WERI-Rb-1 (cell line): ENCODE measurements around the gene ADGRF4.

Experiments used
- DNase-seq: peaks from one replicate; pipeline ENCODE4 v3.0.0-alpha.2; 2020
- H3K27ac ChIP-seq: fragments of 250-450 bp; sonication (Bioruptor Pico); 2 replicates; pipeline ENCODE4 v1.5.1; 2020; ENCODE audit warnings: mild to moderate bottlenecking, moderate library complexity
- H3K27me3 ChIP-seq: fragments of 250-450 bp; sonication (Bioruptor Pico); 2 replicates; pipeline ENCODE4 v1.5.1; 2021; ENCODE audit warnings: mild to moderate bottlenecking, low read depth, moderate library complexity; ENCODE audit not compliant: insufficient read depth, severe bottlenecking
- H3K36me3 ChIP-seq: fragments of 250-450 bp; sonication (Bioruptor Pico); 2 replicates; pipeline ENCODE4 v1.5.1; 2020; ENCODE audit warnings: mild to moderate bottlenecking, moderate library complexity
- H3K4me3 ChIP-seq: 2 replicates; pipeline ENCODE4 v1.5.1; 2011; ENCODE audit warnings: low read depth, mild to moderate bottlenecking, control low read depth, low read length
- H3K9me3 ChIP-seq: fragments of 250-450 bp; sonication (Bioruptor Pico); 2 replicates; pipeline ENCODE4 v1.5.1; 2021; ENCODE audit warnings: mild to moderate bottlenecking, moderate library complexity; ENCODE audit not compliant: severe bottlenecking
- TF ChIP-seq, protein P1 (sequence below): IDR thresholded peaks from 2 replicates; pipeline ENCODE4 v1.5.1; 2011; ENCODE audit warnings: low read depth, mild to moderate bottlenecking, control low read depth, inconsistent platforms, low read length

Gene ADGRF4

DNA sequence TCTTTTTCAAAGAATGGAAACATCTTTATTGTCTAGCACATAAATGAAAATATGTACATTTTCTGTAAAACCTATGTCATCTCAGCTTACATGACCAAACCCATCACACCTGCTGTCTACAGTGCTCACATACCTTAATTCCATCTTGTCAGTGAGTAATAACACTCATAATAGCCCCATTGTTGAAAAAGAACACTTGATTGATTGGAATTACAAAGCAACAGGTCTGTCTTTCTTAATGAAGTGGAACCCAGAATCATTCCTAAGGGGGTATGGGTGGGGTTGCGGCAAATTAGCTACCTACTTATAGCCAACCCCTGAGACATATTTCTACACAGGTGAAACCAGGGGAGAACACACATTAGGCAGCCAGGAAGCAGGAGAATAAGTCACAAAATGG is 20.2 kb downstream of the ADGRF4 start:
- H3K4me3 ChIP-seq: no peak overlapping the region
- no peak for DNase-seq
- no peak overlapping the region for H3K27ac ChIP-seq
- H3K9me3 ChIP-seq: peaks cover 5% of the 10 kb centered on the region
- H3K27me3 ChIP-seq: no peaks in the 10 kb centered on the region
- TF ChIP-seq, protein P1, sequence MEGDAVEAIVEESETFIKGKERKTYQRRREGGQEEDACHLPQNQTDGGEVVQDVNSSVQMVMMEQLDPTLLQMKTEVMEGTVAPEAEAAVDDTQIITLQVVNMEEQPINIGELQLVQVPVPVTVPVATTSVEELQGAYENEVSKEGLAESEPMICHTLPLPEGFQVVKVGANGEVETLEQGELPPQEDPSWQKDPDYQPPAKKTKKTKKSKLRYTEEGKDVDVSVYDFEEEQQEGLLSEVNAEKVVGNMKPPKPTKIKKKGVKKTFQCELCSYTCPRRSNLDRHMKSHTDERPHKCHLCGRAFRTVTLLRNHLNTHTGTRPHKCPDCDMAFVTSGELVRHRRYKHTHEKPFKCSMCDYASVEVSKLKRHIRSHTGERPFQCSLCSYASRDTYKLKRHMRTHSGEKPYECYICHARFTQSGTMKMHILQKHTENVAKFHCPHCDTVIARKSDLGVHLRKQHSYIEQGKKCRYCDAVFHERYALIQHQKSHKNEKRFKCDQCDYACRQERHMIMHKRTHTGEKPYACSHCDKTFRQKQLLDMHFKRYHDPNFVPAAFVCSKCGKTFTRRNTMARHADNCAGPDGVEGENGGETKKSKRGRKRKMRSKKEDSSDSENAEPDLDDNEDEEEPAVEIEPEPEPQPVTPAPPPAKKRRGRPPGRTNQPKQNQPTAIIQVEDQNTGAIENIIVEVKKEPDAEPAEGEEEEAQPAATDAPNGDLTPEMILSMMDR: no peak
- H3K36me3 ChIP-seq: no peaks in the 10 kb centered on the region

DNA sequence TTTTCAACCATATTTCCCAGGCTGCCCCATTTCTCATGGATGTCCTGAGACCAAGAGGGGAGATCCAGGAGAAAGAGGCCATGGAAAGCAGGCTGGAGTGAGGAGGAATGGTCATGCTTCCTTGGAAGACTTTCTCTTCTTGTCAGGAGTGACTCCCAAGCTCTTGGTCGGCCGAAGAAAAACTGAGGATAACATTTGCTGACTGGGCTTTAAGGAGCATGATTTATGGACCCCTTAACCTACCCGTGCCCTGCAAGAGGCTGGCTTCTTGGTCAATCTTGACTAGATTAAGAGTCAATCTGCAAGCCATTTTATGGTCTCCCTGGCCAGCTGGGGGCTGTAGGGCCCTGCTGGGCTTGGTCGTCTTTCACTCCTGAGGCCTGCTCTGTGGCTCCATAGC is 22.8 kb downstream of the ADGRF4 start:
- Histone ChIP-seq H3K36me3 (no peaks in the 10 kb centered on the region), H3K4me3 (no peak overlapping the region), H3K27me3 (no peaks in the 10 kb centered on the region), H3K9me3 (peaks cover 5% of the 10 kb centered on the region), H3K27ac (no peak overlapping the region)
- TF ChIP-seq, protein P1: no peak
- DNase-seq: no peak

DNA sequence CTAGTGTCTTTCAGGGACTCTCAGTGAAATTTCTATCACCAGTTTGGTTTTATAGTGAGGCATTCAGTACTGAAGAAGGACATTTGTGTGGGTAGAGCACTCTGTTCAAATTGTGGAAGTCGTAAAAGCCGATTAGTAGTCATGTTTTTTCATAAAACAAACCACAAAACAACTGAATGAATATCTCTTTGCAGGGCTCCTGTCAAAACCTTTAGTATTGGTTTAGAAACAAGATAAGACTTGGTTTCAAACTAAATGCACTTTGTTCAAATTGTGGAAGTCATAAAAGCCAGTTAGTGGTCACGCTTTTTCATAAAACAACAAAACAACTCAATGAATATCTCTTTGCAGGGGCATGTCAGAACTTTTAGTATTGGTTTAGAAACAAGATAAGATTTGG is 23.8 kb downstream of the ADGRF4 start:
- Histone ChIP-seq H3K9me3 (peaks cover 6% of the 10 kb centered on the region), H3K36me3 (no peaks in the 10 kb centered on the region), H3K27ac (no peak overlapping the region), H3K27me3 (no peaks in the 10 kb centered on the region), H3K4me3 (no peak overlapping the region)
- DNase-seq: no peak
- TF ChIP-seq, protein P1: no peak

DNA sequence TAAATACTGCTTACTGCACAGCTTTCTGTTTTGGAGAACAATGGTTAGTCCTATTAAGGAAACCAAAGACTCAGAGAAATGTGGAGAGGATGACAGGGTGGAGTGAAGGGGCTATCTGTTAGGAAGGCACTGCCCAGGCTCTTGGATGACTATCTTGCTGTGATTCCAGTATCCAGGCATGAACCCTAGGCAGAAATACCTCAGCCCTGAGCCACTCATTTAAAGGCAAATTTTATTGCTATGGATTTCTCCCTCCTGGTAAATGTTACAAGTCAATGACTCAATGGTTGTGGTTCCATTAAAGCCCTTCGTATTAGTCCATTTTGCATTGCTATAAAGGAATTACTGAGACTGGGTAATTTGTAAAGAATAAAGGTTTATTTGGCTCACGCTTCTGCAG is 25.9 kb downstream of the ADGRF4 start:
- H3K4me3 ChIP-seq: no peak overlapping the region
- no peaks in the 10 kb centered on the region for H3K36me3 ChIP-seq
- no peak for DNase-seq
- TF ChIP-seq, protein P1: no peak
- H3K27me3 ChIP-seq: no peaks in the 10 kb centered on the region
- peaks cover 10% of the 10 kb centered on the region for H3K9me3 ChIP-seq
- no peak overlapping the region for H3K27ac ChIP-seq

DNA sequence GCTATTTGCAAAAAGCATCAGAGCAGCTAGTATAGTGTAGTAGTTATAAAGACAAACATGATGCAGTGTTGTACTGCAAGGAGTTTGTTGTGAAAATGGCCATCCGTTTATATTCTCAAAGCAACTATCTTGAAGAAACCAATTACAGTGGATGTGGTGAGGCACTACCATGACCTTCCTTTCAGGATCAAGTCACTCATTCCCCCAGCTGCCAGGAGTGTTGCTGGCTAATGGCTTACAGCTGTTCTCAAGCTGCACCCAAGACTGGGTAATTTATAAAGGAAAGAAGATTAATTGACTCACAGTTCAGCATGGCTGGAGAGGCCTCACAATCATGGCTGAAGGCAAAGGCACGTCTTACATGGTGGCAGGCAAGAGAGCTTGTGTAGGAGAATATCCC is 29.0 kb downstream of the ADGRF4 start:
- no peaks in the 10 kb centered on the region for H3K36me3 ChIP-seq
- TF ChIP-seq, protein P1: no peak
- DNase-seq: no peak
- H3K27me3 ChIP-seq: no peaks in the 10 kb centered on the region
- no peak overlapping the region for H3K27ac ChIP-seq
- H3K4me3 ChIP-seq: no peak overlapping the region
- peaks cover 5% of the 10 kb centered on the region for H3K9me3 ChIP-seq

DNA sequence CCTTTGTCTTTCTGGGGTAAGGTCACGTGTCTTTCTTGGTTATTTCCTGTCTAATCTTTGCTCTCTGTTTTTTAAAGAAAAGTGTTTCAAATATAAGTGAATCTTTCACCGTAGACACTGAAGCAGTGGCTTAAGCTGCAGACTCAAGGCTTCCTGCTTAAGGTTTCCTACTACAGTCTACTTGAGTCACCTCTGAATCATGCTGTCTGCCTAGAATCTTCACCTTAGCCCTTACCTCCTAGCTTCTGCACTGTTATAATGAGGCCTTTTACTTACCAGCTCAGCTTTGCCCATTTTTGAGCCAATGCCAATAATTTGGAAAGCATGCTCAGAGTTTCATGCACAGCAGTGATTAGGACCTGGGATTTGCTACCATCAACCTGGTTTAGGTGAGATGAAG is 30.6 kb downstream of the ADGRF4 start:
- TF ChIP-seq, protein P1: no peak
- H3K27ac ChIP-seq: no peak overlapping the region
- H3K4me3 ChIP-seq: no peak overlapping the region

More for the DNA sequence above, 30.6 kb downstream of the ADGRF4 start:
- no peak for DNase-seq
- Histone ChIP-seq H3K27me3 (no peaks in the 10 kb centered on the region), H3K9me3 (peaks cover 5% of the 10 kb centered on the region), H3K36me3 (no peaks in the 10 kb centered on the region)
